NCI-H2196 treated with DMSO at 0.1 percent for 48 hours (cell line): Measurements from ENCODE around the gene OR13H1.
"Not testable (repeated sequence)": the region's sequence is repeated elsewhere in the genome, so short reads cannot be mapped to it uniquely, and the experiment has no call there.

ENCODE experiments used
- DNase-seq: peaks from one replicate; lab custom pipeline; 2025; ENCODE audit not compliant: unreplicated experiment; lab: John Stamatoyannopoulos, UW

OR13H1 gene

DNA sequence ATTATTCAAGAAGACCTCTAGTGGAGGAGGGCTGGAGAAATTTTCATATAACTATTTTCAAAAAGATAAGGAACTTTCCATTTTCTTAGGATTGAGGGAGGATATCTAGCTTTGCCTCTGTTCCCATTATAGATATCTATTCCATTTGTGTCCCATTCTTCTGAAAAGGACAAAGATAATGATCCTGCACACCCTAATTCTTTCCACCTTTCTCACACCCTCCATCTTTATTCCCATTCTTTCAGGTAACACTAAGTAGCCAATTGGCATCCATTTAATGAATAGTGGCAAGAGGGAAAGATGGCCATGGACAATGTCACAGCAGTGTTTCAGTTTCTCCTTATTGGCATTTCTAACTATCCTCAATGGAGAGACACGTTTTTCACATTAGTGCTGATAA, at the start of gene OR13H1:
Gene OR13H1, plus strand, starts transcription at position 301 of the 400 bp plus-strand sequence. Its CDS starts 0 bp downstream, at position 301.
- no peak for DNase-seq

DNA sequence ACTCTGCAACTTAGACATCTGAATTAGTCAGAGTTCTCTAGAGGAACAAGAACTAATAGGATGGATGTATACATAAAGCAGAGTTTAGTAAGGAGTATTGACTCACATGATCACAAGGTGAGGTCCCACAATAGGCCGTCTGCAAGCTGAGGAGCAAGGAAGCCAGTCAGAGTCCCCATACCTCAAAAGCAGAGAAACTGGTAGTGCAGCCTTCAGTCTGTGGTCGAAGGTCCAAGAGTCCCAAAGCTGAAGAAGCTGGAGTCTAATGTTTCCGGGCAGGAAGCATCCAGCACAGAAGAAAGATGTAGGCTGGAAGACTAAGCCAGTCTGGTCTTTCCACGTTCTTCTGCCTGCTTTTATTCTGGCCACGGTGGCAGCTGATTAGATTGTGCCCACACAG, 42.3 kb upstream of the OR13H1 start:
- not testable (repeated sequence) for DNase-seq

GRCh38 chrX:131513159-131513914, 30.5 kb upstream of the OR13H1 start:
- no peak for DNase-seq

GRCh38 chrX:131521824-131522223, 22.1 kb upstream of the OR13H1 start:
- no peak for DNase-seq

- DNase-seq, result no peak
These were observed 344 bp downstream of the OR13H1 start for GRCh38 chrX:131544218-131544617.

GRCh38 chrX:131549011-131549410, 5.1 kb downstream of the OR13H1 start:
- DNase-seq, result no peak

DNA sequence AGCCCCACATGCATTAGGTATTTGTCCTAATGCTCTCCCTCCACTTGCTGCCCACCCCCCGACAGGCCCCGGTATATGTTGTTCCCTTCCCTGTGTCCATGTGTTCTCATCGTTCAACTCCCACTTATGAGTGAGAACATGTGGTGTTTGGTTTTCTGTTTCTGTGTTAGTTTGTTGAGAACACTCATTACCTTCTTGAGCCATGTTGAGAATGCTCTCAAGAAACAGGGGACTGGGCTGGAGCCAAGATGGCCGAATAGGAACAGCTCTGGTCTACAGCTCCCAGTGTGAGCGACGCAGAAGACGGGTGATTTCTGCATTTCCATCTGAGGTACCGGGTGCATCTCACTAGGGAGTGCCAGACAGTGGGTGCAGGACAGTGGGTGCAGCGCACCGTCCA, 8.6 kb downstream of the OR13H1 start:
- not testable (repeated sequence) for DNase-seq

- DNase-seq, result no peak
These were observed 14.7 kb downstream of the OR13H1 start for GRCh38 chrX:131558562-131558961.

DNA sequence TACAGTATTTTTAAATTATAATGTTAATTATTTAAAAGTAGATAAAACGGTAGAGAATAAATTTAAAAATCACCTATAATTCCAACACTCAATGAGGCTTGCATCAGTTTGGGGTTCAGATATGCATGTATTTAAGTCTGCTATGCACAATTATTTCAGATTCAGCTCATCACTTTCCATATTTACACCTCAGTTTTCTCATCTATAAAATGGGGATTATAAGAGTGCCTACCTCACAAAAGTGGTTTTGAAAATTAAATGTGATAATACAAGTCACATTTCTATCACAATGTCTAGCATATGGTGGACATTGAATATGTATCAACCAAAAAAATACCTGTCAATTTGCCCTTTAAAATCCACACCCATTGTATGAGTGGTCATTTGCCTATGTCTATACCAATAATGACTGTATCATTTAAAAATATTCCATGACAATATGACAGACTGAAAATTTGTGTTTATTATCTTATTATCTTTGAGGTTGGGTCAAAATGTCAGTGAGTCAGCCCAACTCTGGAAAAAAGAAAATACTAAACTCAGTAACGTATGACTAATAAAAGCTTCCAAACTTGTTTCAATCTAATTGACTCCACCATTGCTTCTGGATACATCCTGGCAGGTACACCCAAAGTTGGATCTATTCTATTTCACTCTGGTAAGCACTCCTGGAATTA, 20.8 kb downstream of the OR13H1 start:
- DNase-seq, result no peak

DNA sequence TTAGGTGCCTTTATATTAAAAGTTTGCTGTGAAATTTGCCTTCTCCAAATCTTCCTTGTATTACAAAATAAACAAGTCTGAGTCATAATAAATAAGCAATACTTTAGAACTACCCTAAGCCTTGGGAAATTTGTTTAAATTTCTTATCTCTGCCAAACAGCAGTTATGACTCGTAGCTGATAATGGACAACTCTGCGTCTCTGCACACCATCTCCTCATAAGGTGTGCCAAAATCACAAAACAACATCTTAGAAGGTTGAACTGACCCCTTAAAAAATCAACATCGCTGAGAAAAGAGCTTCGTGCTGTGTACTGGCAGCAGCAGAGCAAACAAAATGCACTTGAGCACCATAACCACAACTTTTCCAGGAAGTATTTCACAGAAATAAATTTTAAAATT, 22.0 kb downstream of the OR13H1 start:
- DNase-seq, result no peak

GRCh38 chrX:131571348-131571747, 27.5 kb downstream of the OR13H1 start:
- DNase-seq, result no peak

- DNase-seq, result no peak
These were observed 28.6 kb downstream of the OR13H1 start for GRCh38 chrX:131572372-131573014.

GRCh38 chrX:131577413-131577812, 33.5 kb downstream of the OR13H1 start:
- no peak for DNase-seq

DNA sequence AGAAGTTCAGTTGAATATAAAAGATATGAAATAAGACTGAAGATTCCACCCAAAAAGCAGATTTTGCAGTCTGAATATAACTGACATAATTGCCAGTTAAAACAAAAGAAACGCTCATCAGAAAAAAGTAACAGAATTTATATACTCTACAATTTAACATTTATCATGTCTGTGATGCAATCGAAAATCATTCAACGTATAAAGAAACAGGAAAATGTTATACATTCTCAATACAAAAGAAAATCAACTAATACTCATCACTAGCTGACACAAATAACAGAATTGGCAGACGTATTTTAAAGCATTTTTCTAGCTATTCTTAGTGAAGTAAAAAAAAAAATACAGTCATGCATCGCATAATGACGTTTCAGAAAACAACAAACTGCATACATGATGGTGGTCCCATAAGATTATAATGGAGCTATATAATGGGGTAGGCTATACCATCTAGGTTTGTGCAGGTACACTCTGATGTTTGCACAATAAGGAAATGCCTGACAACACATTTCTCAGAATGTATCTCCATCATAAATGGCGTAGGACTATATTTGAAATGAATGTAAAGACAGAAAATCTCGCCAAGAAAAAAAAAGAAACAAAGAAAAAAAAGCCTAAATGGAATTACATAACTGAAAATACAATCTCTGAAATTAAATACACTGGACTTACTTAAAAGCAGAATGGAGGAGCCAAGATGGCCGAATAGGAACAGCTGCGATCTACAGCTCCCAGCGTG, 34.3 kb downstream of the OR13H1 start:
- DNase-seq, result no peak

DNA sequence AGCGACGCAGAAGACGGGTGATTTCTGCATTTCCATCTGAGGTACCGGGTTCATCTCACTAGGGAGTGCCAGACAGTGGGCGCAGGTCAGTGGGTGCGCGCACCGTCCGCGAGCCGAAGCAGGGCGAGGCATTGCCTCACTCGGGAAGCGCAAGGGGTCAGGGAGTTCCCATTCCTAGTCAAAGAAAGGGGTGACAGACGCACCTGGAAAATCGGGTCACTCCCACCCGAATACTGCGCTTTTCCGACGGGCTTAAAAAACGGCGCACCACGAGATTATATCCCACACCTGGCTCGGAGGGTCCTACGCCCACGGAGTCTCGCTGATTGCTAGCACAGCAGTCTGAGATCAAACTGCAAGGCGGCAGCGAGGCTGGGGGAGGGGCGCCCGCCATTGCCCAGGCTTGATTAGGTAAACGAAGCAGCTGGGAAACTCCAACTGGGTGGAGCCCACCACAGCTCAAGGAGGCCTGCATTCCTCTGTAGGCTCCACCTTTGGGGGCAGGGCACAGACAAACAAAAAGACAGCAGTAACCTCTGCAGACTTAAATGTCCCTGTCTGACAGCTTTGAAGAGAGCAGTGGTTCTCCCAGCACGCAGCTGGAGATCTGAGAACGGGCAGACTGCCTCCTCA, 35.0 kb downstream of the OR13H1 start:
- not testable (repeated sequence) for DNase-seq

- DNase-seq, result no peak
These were observed 45.1 kb downstream of the OR13H1 start for GRCh38 chrX:131588995-131589394.
